Right ventricle myocardium inferior (tissue), 1 donor: ENCODE measurements around the gene METTL14. TPM values are rescaled to one million over a fixed set of nuclear protein-coding genes. Genes with fewer than 3 reads are reported as not detected.

ENCODE experiments used
- ATAC-seq: fragments of 200-7000 bp; cut with Tn5 transposase; one replicate; pipeline ENCODE4 v1.9.1; 2020; ENCODE audit warnings: mild to moderate bottlenecking, moderate library complexity
- DNase-seq: peaks from one replicate; pipeline ENCODE4 v3.0.0; 2021; ENCODE audit errors: missing footprints
- intact Hi-C: fragments of 100-400 bp; cut with DNase I; formaldehyde crosslinking; loops from one replicate; pipeline ENCODE4 v1.11.0; 2022
- total RNA-seq: library from RNA; stranded (reverse); fragmentation: NEBNext Ultra II Directional; extraction: Animal tissue kit (Norgen Biotek cat#: 25700); gene quantifications from one replicate; pipeline ENCODE4 v1.2.1, GENCODE V29; 2021
- donor health status: DM: no; HTN: yes; CAD: no; lungs with severe emphysema.

The METTL14 gene
- total RNA-seq, 1 donor from 2014 or later, result 27.4 TPM

DNA sequence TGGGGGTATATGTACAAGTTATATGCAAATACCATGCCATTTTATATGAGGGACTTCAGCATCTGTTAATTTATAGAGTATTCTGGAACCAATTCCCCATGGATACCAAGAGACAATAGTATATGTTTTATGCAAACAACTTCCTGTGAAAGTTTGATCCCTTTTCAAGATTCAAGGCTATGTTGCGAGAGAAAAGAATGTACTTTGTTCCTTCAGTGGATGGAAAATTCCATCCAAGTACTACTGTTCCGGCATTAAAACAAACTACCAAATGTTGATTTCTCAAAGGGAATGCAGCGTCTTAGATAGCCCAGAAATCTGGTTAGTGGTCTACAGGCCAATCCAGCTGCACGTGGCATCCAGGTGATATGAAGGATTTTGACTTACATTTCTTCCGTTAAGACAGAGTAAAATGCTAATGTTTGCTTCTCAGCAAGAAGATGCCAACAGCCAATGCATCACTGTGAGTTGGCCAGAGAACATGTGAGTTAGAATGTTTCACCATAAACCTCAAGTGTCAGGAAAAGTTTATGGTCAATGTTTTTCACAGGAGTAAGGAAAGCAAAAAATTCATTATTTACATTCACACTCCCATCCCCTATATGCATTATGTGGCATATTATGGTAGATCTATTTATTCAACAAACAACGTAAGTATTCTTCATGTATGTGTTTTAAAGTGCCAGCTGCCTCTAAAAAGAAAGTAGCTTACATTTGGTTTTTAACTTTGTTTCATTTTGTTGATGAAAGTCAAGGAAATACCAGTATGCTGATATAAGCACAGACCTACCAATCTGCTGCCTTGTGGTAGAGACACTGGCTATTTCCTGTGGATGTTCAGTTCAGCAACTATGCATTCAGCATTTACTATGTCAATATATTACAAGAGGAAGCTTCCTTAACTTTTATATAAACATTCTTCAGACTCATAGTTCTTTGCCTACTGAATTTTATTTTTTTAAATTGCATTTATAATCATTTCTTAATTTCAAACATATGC is 44.4 kb downstream of the METTL14 start:
- ATAC-seq (no peak), DNase-seq (no peak)
- intact Hi-C loops, result no loop called here

DNA sequence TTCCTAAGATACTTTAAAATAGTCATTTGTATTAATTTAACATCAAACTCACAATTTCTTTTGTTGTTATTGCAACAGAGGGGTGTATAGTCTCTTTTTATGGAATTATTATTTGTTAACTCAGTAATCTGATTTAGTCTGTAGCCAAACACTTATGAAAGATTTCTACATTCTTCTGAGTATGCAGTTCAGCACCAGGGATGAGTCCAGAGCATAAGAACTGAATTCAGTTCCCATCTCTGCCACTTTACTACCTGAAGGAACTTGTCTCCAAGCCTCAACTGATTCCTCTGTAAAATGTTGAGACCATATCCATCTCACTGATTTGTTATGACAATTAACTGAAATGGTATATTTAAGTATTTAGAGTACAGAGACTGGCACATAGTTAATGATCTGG is 45.5 kb downstream of the METTL14 start:
- intact Hi-C loops, result no loop called here
- ATAC-seq, result no peak
- no peak for DNase-seq

DNA sequence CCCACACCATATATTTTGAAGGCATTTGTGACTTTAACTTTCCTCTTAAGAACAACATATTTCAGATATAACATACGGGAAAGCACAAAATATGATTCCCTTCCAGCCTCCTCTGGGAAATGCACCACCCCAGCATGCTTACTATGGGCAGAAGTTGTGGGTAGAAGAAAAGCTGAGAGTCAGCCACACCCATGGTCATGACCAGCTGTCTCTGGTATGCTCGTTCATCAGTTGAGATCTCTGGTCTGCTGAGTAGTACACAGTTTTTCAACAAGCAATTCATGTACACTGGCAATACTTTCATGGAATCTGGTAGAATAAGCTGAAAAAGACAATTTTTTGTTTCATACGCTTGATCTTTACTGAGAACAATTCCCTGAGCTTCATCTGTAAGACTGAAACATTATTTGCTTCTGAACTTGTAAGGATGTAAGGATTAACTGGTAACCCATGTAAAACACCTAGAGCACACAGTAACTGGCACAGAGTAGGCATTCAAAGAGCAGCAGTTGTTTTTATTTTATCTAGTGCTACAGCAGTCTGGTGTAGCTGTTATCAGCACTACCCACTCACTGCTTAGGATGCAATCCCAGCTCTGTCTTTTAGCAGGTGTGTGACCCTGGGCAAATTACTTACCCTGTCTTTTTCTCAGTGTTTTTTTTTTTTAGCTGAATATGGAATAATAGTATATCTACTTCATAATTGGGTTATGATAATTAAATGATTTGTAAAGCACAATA is 47.6 kb downstream of the METTL14 start:
- no peak for DNase-seq
- no peak for ATAC-seq
- intact Hi-C loops, result no loop called here

DNA sequence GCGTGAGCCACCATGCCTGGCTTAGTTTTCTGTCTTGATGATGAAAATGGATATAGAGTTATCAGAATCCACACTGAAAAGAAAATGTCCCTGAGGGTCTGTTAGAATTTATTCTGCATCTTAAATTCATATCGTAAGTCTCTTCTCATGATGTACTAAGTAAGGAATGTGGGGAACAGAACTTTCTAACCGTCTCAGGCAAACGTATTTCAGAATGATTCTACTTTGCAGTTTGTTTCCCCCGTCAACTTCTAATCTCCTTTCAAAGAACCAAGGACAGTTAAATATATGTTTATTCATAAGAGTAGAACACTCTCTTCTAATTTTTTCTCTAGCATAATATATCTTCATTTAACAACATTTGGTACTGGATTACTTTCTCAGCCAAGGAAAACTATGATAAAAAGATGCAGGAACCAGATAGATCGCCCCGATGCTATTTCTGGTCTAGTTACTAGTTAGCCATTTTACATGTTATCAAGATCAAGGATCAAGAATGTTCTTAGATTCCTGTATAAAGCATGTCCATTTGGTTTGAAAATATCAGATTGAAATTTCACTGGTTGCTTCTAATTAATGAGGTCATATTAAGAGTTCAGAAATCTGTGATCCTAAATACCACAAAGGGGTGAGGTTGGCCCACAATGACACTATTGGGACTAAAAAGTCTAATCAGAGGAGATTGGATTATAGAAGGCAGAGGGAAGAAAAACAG is 49.5 kb downstream of the METTL14 start:
- intact Hi-C loops, result no loop called here

DNA sequence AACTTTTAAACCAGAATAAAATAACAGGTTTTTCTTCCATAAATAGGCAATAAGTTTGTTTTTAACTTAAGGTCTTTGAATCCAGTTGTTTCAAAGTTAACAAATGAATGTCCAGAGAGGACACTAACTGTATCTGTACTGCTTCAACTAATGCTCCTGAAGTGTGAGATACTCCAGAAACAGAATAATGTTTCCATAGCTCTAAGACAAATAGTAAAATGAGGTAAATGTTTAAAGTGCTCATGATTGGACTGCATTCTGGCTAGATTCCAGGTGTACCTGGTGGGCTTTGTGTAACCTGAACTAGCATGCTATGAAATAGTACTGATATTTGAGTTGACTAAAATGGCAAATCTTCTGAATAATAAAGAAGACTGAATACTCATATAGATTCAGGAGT is 51.7 kb downstream of the METTL14 start:
- intact Hi-C loops, result no loop called here
- no peak for DNase-seq
- no peak for ATAC-seq

More for the DNA sequence above, 49.5 kb downstream of the METTL14 start:
- ATAC-seq (no peak), DNase-seq (no peak)

DNA sequence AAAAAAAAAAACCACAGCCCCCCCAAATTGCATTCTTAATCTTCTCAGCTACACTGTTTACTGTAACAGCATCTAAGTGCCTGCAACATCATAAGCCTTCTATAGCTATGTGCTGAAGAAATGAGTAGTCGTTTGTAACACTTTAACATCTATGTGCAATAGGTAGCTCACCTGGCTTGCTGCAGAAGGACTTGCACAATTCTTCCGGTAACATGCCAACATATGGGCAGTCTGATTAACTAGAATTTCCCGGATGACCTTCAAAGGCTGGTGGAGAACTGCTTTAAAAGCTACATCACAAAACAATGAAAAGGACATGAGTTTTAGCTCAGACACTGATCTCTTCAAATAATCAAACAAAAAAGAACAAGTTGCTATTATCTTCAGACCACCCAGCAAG is 52.9 kb downstream of the METTL14 start:
- no peak for ATAC-seq
- intact Hi-C loops, result no loop called here
- no peak for DNase-seq

DNA sequence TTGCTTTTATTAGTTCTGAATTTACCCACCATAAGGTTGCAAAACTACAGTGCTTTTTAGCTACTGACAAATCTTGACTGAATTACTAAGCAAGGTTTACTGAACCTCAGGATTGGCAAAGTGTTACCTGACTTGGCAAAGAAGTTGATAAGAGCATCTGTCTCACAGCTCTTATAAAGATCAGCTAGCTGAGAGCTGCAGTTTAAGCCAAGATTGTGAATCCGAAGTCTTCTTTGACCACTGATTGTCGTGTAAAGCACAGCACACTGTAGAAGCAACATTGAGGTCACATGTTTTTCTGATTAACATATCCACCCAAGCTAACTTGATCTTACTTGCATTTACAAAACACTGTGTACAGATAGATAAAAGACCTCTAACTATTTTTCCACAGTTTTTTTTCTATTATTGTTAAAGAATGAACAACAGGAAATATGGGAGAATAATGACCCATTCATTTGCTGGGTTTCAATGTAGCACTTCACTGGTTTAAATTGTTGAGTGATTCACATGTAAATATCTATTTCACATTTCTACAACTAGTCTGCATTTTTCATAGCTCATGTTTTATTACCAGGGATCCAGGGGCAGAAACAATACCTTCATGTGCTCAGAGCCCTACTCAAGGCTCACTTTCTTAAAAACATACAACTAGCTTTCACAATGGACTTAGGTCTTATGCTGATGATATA is 54.0 kb downstream of the METTL14 start:
- intact Hi-C loops, result no loop called here

DNA sequence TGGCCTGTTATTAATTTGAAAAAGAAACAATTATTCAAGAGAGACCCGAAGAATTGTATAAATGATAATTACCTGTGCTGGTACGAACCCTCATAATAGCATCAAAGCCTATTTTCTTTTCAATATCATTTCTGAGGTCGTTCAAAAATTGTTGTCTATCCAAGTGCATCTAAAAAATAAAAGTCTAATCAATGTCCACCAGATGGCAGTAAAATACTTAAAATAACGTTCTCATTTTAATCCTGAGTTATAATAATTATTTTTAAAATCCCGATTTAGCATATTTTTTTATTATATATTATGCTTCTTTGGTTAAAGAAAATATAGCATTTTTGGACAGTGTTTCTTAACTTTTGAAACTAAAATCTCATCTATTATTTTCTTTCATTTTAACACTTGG is 55.7 kb downstream of the METTL14 start:
- DNase-seq (no peak), ATAC-seq (no peak)
- intact Hi-C loops, result loop anchor here (2.0 to 5.0 kb wide), 4 partner anchors 30 to 546 kb away; partner anchors contain the start of gene SYNPO2

More for the DNA sequence above, 54.0 kb downstream of the METTL14 start:
- no peak for ATAC-seq
- no peak for DNase-seq

DNA sequence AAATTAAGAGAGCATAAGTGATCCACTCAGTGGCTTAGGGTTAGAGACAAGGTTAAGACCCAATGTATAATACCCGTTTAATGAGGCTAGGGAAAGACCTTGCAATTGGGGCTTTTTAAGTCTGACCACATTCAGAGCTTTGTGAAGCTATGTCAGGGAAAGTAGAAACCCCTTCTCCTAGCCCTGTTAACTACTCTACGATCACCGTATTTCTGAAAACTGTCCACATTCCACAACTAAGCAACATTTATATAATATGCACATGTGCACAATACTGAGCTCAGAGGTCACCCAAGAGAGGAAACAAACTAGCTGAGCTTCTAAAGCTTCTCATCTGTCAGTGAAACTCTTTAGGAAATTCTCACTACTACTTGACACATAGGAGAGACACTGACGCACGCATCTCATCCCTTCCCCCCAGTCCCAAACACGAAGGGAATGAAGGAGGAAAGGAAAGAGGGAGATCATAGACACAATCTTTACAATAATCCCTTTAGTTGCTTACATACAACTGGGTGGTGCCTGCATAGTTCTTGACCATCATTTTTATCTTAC is 56.2 kb downstream of the METTL14 start:
- DNase-seq, result no peak
- peak; percentile 45 for ATAC-seq
- intact Hi-C loops, result loop anchor here (2.0 to 5.0 kb wide), 4 partner anchors 29 to 546 kb away; partner anchors contain the start of gene SYNPO2

DNA sequence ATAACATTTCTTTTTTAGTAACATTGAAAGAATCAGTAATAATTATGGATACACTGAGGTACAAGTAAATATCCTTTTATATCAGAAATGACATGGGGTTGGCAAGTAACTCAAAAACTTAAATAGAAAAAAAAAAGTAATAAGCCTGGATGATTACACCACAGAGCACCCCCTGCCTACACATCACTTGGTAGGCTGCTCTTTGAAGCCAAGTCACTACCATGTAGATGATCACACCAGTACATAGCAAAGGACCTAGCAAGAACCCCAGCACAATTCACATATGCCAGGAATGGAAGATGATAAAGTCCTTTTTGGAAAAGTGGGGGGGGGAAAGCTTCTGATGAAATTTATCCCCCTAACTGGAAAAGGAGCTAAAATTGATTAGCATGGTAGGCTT is 56.9 kb downstream of the METTL14 start:
- ATAC-seq (no peak), DNase-seq (no peak)
- intact Hi-C loops, result loop anchor here (2.0 to 5.0 kb wide), 3 partner anchors 227 to 545 kb away; no protein-coding TSS in a partner anchor

DNA sequence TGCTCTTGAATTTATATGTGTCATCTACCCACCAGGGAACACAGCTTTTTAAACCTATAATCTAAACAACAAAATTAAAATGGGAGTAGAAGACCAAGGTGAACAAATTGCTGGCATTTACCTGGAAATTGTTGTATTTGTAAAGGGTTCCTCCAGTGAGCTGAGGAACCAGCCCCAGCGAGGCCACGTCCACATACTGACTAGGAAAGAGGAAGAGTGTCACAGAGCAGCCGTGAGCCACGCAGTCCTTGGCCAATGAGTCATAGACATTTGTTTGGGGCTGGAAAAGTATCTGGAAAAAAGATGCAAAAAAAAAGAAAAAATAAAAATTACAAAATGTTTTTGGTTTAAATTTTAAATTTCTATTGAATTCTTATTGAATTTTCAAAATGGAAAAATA is 58.7 kb downstream of the METTL14 start:
- no peak for ATAC-seq

DNA sequence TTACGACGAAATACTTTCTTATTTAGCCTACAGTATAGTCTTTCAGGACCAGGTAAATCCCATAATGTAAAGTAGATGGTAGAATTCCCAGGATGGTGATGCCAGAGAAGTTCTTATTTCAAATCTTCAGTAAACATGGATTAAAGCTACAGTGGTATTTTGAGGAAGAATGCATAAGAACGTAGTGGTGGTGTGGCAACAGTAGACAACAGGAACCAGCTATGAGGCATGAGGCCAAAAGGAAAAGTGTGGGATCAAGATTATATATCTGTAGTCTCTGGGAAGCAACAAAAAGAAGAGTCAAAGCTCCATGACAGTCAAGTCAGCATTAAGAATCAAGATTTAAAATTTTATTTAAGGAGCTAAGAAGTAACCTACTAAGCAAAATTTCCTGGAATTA is 60.2 kb downstream of the METTL14 start:
- ATAC-seq, result no peak
- DNase-seq, result no peak
- intact Hi-C loops, result loop anchor here (5.0 kb wide), 1 partner anchor 407 kb away; no protein-coding TSS in a partner anchor

More for the DNA sequence above, 58.7 kb downstream of the METTL14 start:
- intact Hi-C loops, result loop anchor here (2.0 to 5.0 kb wide), 3 partner anchors 225 to 543 kb away; no protein-coding TSS in a partner anchor
- DNase-seq, result no peak

DNA sequence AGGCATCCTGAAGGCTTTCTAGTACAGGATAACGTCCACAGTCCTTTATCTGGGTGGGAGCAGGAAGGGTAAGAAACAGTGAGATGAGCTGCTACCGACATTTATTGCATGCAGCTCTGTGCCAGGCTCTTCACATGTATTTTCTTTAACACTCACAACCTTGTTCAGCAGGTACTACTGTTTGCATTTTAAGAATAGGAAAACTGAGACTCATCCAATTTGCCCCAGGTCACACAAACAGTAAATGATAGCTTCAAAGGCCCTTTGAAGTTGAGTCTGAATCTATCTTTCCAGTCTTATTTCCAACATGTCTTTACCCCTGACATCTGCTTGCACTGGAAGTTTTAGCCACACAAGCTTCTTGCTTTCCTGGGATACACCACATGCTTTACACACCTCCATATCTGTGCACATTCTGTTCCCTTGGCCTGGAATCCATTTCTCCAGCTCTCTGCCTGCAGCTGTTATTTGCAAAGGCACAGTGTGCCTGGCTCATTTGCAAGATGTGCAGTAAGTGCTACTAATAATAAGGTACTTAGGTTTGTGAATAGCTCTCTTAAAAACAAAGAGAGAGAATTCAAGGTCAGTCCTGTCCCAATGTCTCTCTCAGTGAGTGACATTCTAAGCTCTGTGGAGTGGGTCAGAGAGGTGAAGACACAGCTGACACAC is 61.2 kb downstream of the METTL14 start:
- peak; percentile 94 for ATAC-seq
- intact Hi-C loops, result loop anchor here (2.0 to 5.0 kb wide), 2 partner anchors 22 to 406 kb away; no protein-coding TSS in a partner anchor
- DNase-seq, result peak; percentile 62

DNA sequence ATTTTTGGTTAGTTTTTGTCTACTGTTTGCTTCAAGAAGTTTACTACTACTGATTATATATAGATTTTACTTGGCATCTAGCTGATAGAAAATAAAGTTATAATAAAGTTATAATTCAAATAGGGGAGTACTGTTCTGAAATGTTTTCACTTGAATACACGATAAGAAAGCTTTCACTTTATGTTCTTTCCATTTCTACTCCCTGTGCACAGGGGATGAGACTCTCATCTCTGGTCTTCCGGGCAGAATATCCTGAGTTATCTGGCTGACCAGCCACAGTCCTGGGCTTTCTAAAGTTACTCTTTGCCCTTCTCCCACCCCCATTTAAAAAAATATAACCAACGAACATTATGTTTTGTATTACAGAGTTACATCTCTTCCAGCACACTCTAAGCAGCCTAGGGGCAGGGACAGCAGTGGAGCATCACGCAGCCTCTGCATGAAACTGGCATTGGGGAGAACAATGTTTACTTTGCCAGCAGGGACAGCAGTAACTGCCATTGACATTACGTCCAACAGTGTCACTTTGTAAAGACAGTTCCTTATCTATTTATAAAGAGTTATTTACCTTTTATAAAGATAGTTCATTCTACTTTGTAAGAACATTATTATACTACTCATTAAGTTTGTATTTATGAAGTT is 64.3 kb downstream of the METTL14 start:
- intact Hi-C loops, result loop anchor here (5.0 kb wide), 1 partner anchor 403 kb away; no protein-coding TSS in a partner anchor
- ATAC-seq, result no peak
- DNase-seq, result no peak

DNA sequence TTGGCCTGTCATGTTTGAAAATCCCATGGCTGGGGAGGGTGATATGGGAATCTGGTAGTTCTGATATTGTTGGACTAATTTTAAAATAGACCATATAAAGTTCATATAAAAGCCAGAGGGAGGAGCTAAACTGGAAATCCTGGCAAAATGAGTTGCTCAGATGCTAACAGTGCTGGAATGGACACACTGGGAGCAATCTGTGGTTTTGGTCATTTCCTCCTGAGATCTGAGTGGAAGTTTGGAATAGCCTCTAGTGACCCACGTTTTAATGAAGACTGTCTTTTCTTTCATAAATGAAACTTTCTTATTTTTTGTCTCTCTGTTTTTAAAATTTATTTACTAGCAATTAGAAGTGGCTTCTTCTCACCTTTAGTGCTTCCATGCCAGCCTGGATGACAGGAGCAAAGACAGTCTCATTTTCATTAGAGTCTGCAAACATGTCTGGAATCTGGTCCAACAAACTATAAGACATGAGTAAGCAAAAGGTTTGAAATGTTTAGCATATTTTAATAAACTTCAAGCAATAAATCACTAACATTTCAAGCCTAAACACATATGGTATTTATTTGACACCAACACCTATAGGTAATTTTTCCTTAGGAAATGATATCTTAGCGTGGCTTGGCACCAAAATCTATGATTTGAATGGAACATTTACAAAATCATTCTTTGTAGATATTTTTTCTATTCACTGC is 66.6 kb downstream of the METTL14 start:
- intact Hi-C loops, result no loop called here
- ATAC-seq (peak; percentile 47), DNase-seq (no peak)

DNA sequence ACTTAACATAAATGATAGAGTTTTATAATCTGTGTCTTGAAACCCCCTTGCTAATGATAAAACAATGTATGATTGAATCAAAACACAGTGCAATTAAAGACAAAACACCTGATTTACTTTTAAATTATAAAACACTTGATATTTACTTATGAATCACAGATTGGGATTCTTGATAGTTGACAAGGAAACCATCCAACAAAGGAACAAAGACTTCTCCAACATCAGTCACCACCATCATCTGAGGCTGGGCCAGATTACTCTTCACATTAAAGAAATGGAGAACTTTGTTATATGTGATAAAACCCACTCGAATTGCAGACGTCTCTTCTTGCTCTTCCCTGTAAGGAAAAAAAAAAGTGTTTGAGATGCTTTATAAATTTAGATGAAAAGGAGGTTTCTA is 67.4 kb downstream of the METTL14 start:
- ATAC-seq (no peak), DNase-seq (no peak)
- intact Hi-C loops, result no loop called here
